ENCODE measurements around the gene FAM135A.

DNA sequence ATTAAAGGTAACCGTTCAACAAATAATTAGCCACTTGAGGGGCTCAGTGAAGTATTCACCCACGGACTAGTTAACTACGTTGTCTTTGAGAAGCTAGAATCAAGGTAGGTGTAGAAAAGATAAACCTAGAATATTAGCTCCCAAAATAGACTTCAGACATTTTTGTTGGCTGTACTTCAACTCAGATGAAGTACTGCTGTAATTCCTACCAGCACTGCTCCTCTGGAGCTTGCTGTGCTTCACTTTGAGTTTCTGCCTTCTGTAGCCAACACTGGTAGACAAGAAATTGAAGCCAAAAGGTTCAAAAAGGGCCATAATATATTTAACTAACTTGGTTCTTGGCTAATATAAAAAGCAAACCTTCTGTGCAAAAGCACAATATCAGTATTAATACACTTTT is 134.6 kb downstream of the FAM135A start:
- TF ChIP-seq, protein P1, sequence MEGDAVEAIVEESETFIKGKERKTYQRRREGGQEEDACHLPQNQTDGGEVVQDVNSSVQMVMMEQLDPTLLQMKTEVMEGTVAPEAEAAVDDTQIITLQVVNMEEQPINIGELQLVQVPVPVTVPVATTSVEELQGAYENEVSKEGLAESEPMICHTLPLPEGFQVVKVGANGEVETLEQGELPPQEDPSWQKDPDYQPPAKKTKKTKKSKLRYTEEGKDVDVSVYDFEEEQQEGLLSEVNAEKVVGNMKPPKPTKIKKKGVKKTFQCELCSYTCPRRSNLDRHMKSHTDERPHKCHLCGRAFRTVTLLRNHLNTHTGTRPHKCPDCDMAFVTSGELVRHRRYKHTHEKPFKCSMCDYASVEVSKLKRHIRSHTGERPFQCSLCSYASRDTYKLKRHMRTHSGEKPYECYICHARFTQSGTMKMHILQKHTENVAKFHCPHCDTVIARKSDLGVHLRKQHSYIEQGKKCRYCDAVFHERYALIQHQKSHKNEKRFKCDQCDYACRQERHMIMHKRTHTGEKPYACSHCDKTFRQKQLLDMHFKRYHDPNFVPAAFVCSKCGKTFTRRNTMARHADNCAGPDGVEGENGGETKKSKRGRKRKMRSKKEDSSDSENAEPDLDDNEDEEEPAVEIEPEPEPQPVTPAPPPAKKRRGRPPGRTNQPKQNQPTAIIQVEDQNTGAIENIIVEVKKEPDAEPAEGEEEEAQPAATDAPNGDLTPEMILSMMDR (conservative IDR thresholded peaks at IDR 0.05; ENCODE audit: low read depth, low read length), result no peak
- TF ChIP-seq EZH2 (IDR thresholded peaks at IDR 0.05; ENCODE audit: borderline replicate concordance, low read depth, low read length, poor library complexity, severe bottlenecking), result no peak
